ENCODE results near the gene SCNN1G. TPM values are rescaled to one million over a fixed set of nuclear protein-coding genes. Genes with fewer than 3 reads are reported as not detected.

SCNN1G gene
- polyA plus RNA-seq, 3 donors: not detected

DNA sequence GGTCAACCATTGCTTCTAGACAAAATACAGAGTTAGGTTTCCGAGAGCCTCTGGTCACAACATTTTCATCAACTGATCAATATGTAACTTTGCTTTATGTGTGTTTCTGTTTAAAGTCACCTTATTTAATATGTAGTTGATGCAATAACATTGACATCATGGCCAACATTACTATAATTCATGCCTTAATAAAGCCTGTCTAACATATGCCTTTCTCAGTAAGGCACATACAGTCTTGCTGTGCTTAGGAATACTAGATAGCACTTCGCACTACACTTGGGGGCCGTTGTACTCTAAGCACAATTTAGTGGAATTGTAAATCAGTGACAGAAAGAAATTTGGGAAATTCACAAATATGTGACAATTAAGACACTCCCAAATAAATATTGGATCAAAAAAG, 9.6 kb upstream of the SCNN1G start:
- no peak overlapping the region for H3K4me3 Mint-ChIP-seq
- H3K36me3 ChIP-seq (replicated peaks in 1 of 2; ENCODE audit: control insufficient read depth in 1 of 2, insufficient read depth in 2 of 2, low read length in 2 of 2): no peaks in the 10 kb centered on the region
- peaks cover 8% of the 10 kb centered on the region for H3K4me1 Mint-ChIP-seq
- H3K4me1 ChIP-seq (ENCODE audit: control insufficient read depth in 1 of 2, insufficient read depth in 2 of 2, low read length in 2 of 2): peaks cover 5 to 8% of the 10 kb centered on the region in 2 donors
- whole genome bisulfite sequencing (ENCODE audit: insufficient coverage): no CpG with 5 or more reads among the region's 3 CpGs
- peaks cover 0 to 2% of the 10 kb centered on the region in 2 donors for H3K27me3 ChIP-seq (ENCODE audit: control insufficient read depth in 2 of 2, insufficient read depth in 2 of 2, low read length in 2 of 2)
- H3K9ac ChIP-seq (ENCODE audit: insufficient read depth, low read length, poor library complexity, severe bottlenecking): no peak overlapping the region
- no peak overlapping the region for H3K4me2 ChIP-seq (replicated peaks; ENCODE audit: extremely low read depth, low read length, poor library complexity, severe bottlenecking)
- H3K27me3 Mint-ChIP-seq (ENCODE audit: low read depth in 3 of 3): peaks cover 8 to 30% (median 14%) of the 10 kb centered on the region in 3 donors
- no peak overlapping the region for H2AFZ ChIP-seq (ENCODE audit: insufficient read depth, low read depth, low read length, poor library complexity, severe bottlenecking)
- H3K9me3 Mint-ChIP-seq: peaks cover 0 to 3% (median 0%) of the 10 kb centered on the region in 7 donors
- no peak overlapping the region for H3K27ac ChIP-seq (ENCODE audit: low read depth in 1 of 2, low read length in 2 of 2)
- H3K79me2 ChIP-seq (ENCODE audit: insufficient read depth, low read length): no peaks in the 10 kb centered on the region
- H3K36me3 Mint-ChIP-seq: no peaks in the 10 kb centered on the region
- H3K27ac Mint-ChIP-seq: no peak overlapping the region
- H4K20me1 ChIP-seq (ENCODE audit: insufficient read depth, low read length): no peaks in the 10 kb centered on the region
- TF ChIP-seq, protein P1, sequence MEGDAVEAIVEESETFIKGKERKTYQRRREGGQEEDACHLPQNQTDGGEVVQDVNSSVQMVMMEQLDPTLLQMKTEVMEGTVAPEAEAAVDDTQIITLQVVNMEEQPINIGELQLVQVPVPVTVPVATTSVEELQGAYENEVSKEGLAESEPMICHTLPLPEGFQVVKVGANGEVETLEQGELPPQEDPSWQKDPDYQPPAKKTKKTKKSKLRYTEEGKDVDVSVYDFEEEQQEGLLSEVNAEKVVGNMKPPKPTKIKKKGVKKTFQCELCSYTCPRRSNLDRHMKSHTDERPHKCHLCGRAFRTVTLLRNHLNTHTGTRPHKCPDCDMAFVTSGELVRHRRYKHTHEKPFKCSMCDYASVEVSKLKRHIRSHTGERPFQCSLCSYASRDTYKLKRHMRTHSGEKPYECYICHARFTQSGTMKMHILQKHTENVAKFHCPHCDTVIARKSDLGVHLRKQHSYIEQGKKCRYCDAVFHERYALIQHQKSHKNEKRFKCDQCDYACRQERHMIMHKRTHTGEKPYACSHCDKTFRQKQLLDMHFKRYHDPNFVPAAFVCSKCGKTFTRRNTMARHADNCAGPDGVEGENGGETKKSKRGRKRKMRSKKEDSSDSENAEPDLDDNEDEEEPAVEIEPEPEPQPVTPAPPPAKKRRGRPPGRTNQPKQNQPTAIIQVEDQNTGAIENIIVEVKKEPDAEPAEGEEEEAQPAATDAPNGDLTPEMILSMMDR (IDR thresholded peaks at IDR 0.05): no peak
- no peak overlapping the region for H3K4me3 ChIP-seq (replicated peaks in 1 of 3; ENCODE audit: low read depth in 2 of 3, low read length in 3 of 3)
- intact Hi-C loops (cut with micrococcal nuclease): no loop called here
- no peaks in the 10 kb centered on the region for H3K9me3 ChIP-seq (replicated peaks in 1 of 2; ENCODE audit: control insufficient read depth in 1 of 2, insufficient read depth in 1 of 2, low read length in 2 of 2)
- no peak for DNase-seq

- Histone ChIP-seq H3K27me3 (ENCODE audit: control insufficient read depth in 2 of 2, insufficient read depth in 2 of 2, low read length in 2 of 2) (peaks cover 0 to 2% of the 10 kb centered on the region in 2 donors), H3K4me3 (replicated peaks in 1 of 3; ENCODE audit: low read depth in 2 of 3, low read length in 3 of 3) (no peak overlapping the region), H4K20me1 (ENCODE audit: insufficient read depth, low read length) (no peaks in the 10 kb centered on the region), H2AFZ (ENCODE audit: insufficient read depth, low read depth, low read length, poor library complexity, severe bottlenecking) (no peak overlapping the region), H3K36me3 (replicated peaks in 1 of 2; ENCODE audit: control insufficient read depth in 1 of 2, insufficient read depth in 2 of 2, low read length in 2 of 2) (no peaks in the 10 kb centered on the region), H3K27ac (ENCODE audit: low read depth in 1 of 2, low read length in 2 of 2) (no peak overlapping the region), H3K79me2 (ENCODE audit: insufficient read depth, low read length) (no peaks in the 10 kb centered on the region), H3K9me3 (replicated peaks in 1 of 2; ENCODE audit: control insufficient read depth in 1 of 2, insufficient read depth in 1 of 2, low read length in 2 of 2) (no peaks in the 10 kb centered on the region), H3K4me2 (replicated peaks; ENCODE audit: extremely low read depth, low read length, poor library complexity, severe bottlenecking) (no peak overlapping the region), H3K9ac (ENCODE audit: insufficient read depth, low read length, poor library complexity, severe bottlenecking) (no peak overlapping the region), H3K4me1 (ENCODE audit: control insufficient read depth in 1 of 2, insufficient read depth in 2 of 2, low read length in 2 of 2) (peaks cover 5 to 8% of the 10 kb centered on the region in 2 donors)
- TF ChIP-seq, protein P1 (IDR thresholded peaks at IDR 0.05): no peak
- peaks cover 8 to 32% (median 18%) of the 10 kb centered on the region in 3 donors for H3K27me3 Mint-ChIP-seq (ENCODE audit: low read depth in 3 of 3)
- no peak for DNase-seq
- peaks cover 0 to 3% (median 0%) of the 10 kb centered on the region in 7 donors for H3K9me3 Mint-ChIP-seq
- H3K4me3 Mint-ChIP-seq: no peak overlapping the region
- H3K36me3 Mint-ChIP-seq: no peaks in the 10 kb centered on the region
- H3K4me1 Mint-ChIP-seq: peaks cover 8% of the 10 kb centered on the region
- 30% methylated on average over 2 of the region's 2 CpGs for WGBS (ENCODE audit: insufficient coverage)
- no peak overlapping the region for H3K27ac Mint-ChIP-seq
- intact Hi-C loops (cut with micrococcal nuclease): no loop called here
These were observed 7.9 kb upstream of the SCNN1G start for GRCh38 chr16:23174622-23175021.

Data from CD14-positive monocyte (primary cell).